ENCODE data around the gene EPB41. TPM values are rescaled to one million over a fixed set of nuclear protein-coding genes. Genes with fewer than 3 reads are reported as not detected.
"Not testable (repeated sequence)": the region's sequence is repeated elsewhere in the genome, so short reads cannot be mapped to it uniquely, and the experiment has no call there.

Gene EPB41
- total RNA-seq, 2 experiments from 2014 or later, result 138 to 145 TPM

DNA sequence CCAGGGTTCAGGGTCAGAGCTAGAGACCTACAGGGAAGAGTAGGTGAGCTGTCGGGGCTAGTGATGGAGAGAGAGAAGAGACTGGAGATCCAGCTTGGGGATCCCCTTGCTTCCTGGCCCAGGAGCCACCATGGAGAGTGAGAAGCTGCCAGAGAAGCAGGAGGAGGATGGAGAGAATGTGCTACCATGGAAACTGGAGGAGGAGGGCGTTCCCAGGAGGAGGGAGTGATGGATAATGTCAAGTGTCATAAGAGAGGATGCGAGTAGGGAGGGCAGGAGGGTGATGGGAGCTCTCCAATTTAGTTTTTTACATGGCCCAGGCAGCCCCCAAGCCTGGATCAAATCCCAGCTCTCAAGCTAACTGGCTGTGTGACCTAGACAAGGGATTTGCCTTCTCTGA is 46.5 kb upstream of the EPB41 start:
- H3K27ac ChIP-seq (ENCODE audit: low read depth in 1 of 2, low read length in 2 of 2), result no peak overlapping the region
- ChIA-PET CTCF (no interaction called here), POLR2A (interaction anchor here (0.9 kb wide), 1 partner anchor 199 kb away, joined by 3 read pairs; the partner anchor contains the start of gene GMEB1)
- no peaks in the 10 kb centered on the region for H3K4me1 ChIP-seq (ENCODE audit: insufficient read depth, low read length)
- ATAC-seq (ENCODE audit: poor library complexity) (no peak), DNase-seq (no peak)
- H3K9me3 ChIP-seq (ENCODE audit: control insufficient read depth in 1 of 2, insufficient read depth in 1 of 2, low read length in 2 of 2), result no peaks in the 10 kb centered on the region
- no peak overlapping the region for H3K27ac Mint-ChIP-seq
- no peaks in the 10 kb centered on the region for H3K4me1 Mint-ChIP-seq (ENCODE audit: low read depth)
- no peak overlapping the region for H3K4me3 ChIP-seq (ENCODE audit: low read length)
- peaks cover 4% of the 10 kb centered on the region for H3K27me3 Mint-ChIP-seq
- H3K36me3 ChIP-seq (ENCODE audit: insufficient read depth, low read length), result no peaks in the 10 kb centered on the region
- intact Hi-C loops (cut with DNase I, micrococcal nuclease), result no loop called here
- no peaks in the 10 kb centered on the region for H3K9me3 Mint-ChIP-seq
- no peaks in the 10 kb centered on the region for H3K36me3 Mint-ChIP-seq (ENCODE audit: low read depth)
- no peaks in the 10 kb centered on the region for H3K27me3 ChIP-seq (ENCODE audit: control insufficient read depth in 1 of 2, insufficient read depth in 2 of 2, low read length in 2 of 2)
- H3K4me3 Mint-ChIP-seq, result no peak overlapping the region
- TF ChIP-seq, protein P1, sequence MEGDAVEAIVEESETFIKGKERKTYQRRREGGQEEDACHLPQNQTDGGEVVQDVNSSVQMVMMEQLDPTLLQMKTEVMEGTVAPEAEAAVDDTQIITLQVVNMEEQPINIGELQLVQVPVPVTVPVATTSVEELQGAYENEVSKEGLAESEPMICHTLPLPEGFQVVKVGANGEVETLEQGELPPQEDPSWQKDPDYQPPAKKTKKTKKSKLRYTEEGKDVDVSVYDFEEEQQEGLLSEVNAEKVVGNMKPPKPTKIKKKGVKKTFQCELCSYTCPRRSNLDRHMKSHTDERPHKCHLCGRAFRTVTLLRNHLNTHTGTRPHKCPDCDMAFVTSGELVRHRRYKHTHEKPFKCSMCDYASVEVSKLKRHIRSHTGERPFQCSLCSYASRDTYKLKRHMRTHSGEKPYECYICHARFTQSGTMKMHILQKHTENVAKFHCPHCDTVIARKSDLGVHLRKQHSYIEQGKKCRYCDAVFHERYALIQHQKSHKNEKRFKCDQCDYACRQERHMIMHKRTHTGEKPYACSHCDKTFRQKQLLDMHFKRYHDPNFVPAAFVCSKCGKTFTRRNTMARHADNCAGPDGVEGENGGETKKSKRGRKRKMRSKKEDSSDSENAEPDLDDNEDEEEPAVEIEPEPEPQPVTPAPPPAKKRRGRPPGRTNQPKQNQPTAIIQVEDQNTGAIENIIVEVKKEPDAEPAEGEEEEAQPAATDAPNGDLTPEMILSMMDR (IDR thresholded peaks at IDR 0.05), result no peak

DNA sequence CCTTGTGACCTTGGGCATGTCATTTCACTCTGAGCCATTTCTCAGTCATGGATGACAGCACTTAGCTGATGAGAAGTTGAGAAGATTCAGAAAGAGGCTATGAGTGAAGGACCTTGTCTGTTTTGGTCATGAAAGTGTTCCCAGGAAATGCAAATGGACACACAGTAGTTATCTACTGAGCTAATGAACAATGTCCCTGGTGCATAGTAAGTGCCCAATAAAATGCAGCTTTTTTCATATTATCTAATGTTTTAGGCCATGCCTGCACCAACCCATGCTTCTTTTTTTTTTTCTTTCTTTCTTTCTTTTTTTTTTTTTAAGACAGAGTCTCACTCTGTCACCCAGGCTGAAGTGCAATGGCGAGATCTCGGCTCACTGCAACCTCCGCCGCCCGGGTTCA is 44.4 kb upstream of the EPB41 start:
- Histone ChIP-seq H3K36me3 (ENCODE audit: insufficient read depth, low read length) (no peaks in the 10 kb centered on the region), H3K9me3 (ENCODE audit: control insufficient read depth in 1 of 2, insufficient read depth in 1 of 2, low read length in 2 of 2) (no peaks in the 10 kb centered on the region), H3K27me3 (ENCODE audit: control insufficient read depth in 1 of 2, insufficient read depth in 2 of 2, low read length in 2 of 2) (no peaks in the 10 kb centered on the region), H3K4me1 (ENCODE audit: insufficient read depth, low read length) (no peaks in the 10 kb centered on the region), H3K27ac (ENCODE audit: low read depth in 1 of 2, low read length in 2 of 2) (no peak overlapping the region), H3K4me3 (ENCODE audit: low read length) (no peak overlapping the region)
- ChIA-PET CTCF (no interaction called here), POLR2A (no interaction called here)
- Mint-ChIP-seq H3K36me3 (ENCODE audit: low read depth) (no peaks in the 10 kb centered on the region), H3K4me3 (no peak overlapping the region), H3K27ac (no peak overlapping the region), H3K4me1 (ENCODE audit: low read depth) (no peaks in the 10 kb centered on the region), H3K27me3 (peaks cover 4% of the 10 kb centered on the region), H3K9me3 (no peaks in the 10 kb centered on the region)
- TF ChIP-seq, protein P1 (IDR thresholded peaks at IDR 0.05), result no peak
- no peak for ATAC-seq (ENCODE audit: poor library complexity)
- intact Hi-C loops (cut with DNase I, micrococcal nuclease), result no loop called here
- no peak for DNase-seq

DNA sequence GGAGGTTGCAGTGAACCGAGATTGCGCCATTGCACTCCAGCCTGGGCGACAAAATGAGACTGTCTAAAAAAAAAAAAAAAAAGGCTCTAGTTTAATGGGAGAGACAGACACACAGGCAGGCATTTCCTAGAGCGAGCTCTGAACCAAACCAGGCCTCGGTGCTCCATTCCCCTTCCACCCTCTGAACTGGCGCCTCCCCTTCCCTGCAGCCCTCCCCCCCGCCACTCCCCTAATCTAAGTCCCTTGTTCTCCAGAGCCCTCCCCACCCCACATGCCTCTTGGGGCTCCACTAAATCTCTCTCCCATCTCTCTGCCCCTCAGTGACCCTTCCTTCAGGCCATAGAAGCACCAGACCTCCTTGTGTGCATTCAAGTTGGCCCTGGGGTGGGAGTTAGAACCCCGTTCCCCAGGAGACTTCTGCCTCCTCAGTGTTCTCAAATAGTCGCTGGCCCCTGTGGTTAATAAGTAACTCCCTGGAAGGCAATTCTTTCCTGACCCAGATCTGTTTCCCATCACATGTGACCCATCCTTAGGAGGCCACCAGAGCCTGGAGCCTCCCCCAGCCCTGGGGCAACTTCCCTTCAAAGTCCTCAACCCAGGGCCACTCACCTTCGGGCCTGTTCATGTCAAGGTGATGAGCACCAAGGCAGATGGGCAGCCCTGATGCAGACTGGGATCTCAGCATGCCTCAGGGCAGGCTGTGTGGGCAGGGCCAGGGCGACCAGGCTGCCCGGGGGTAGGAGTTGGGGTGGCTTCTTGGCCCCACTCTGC is 42.6 kb upstream of the EPB41 start:
- ATAC-seq (ENCODE audit: poor library complexity), result no peak

DNA sequence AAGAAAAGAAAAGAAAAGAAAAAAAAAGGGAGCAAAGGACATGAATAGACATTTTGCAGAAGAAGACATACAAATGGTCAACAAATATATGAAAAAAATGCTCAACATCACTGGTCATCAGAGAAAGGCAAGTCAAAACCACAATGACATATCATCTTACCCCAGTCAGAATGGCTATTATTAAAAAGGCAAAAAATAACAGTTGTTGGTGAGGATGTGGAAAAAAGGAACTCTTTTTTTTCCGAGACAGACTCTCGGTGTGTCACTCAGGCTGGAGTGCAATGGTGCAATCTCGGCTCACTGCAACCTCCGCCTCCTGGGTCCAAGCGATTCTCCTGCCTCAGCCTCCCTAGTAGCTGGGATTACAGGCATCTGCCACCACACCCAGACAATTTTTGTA is 39.2 kb upstream of the EPB41 start:
- H3K9me3 Mint-ChIP-seq; H3K4me3 Mint-ChIP-seq; H3K27ac ChIP-seq (ENCODE audit: low read depth in 1 of 2, low read length in 2 of 2); H3K4me1 ChIP-seq (ENCODE audit: insufficient read depth, low read length); H3K4me3 ChIP-seq (ENCODE audit: low read length); H3K27ac Mint-ChIP-seq; H3K27me3 Mint-ChIP-seq; DNase-seq; H3K36me3 Mint-ChIP-seq (ENCODE audit: low read depth); H3K4me1 Mint-ChIP-seq (ENCODE audit: low read depth); ATAC-seq (ENCODE audit: poor library complexity); H3K36me3 ChIP-seq (ENCODE audit: insufficient read depth, low read length); H3K27me3 ChIP-seq (ENCODE audit: control insufficient read depth in 1 of 2, insufficient read depth in 2 of 2, low read length in 2 of 2); H3K9me3 ChIP-seq (ENCODE audit: control insufficient read depth in 1 of 2, insufficient read depth in 1 of 2, low read length in 2 of 2); POLR2A ChIA-PET: not testable (repeated sequence)
- intact Hi-C loops (cut with DNase I, micrococcal nuclease), result loop anchor here in 1 of 2 experiments (5.0 kb wide), 2 partner anchors 138 to 628 kb away; partner anchors contain the start of gene YTHDF2
- CTCF ChIA-PET, result interaction anchor here (0.7 to 3.1 kb wide), 2 partner anchors 90 to 217 kb away, joined by 4 to 40 read pairs; no protein-coding TSS in a partner anchor

More for the DNA sequence above, 42.6 kb upstream of the EPB41 start:
- Histone ChIP-seq H3K36me3 (ENCODE audit: insufficient read depth, low read length) (no peaks in the 10 kb centered on the region), H3K4me3 (ENCODE audit: low read length) (no peak overlapping the region), H3K9me3 (ENCODE audit: control insufficient read depth in 1 of 2, insufficient read depth in 1 of 2, low read length in 2 of 2) (no peaks in the 10 kb centered on the region), H3K27me3 (ENCODE audit: control insufficient read depth in 1 of 2, insufficient read depth in 2 of 2, low read length in 2 of 2) (peaks cover 0 to 2% of the 10 kb centered on the region in 2 experiments), H3K4me1 (ENCODE audit: insufficient read depth, low read length) (no peaks in the 10 kb centered on the region), H3K27ac (ENCODE audit: low read depth in 1 of 2, low read length in 2 of 2) (no peak overlapping the region)
- H3K27me3 Mint-ChIP-seq, result peaks cover 4% of the 10 kb centered on the region
- no peaks in the 10 kb centered on the region for H3K36me3 Mint-ChIP-seq (ENCODE audit: low read depth)
- intact Hi-C loops (cut with DNase I, micrococcal nuclease), result no loop called here
- H3K27ac Mint-ChIP-seq, result no peak overlapping the region
- TF ChIP-seq, protein P1 (IDR thresholded peaks at IDR 0.05), result no peak
- CTCF ChIA-PET, result no interaction called here
- POLR2A ChIA-PET, result no interaction called here
- no peak overlapping the region for H3K4me3 Mint-ChIP-seq
- DNase-seq, result no peak
- H3K9me3 Mint-ChIP-seq, result no peaks in the 10 kb centered on the region
- H3K4me1 Mint-ChIP-seq (ENCODE audit: low read depth), result no peaks in the 10 kb centered on the region

All from CD4-positive, alpha-beta T cell (primary cell).